Stimulated activated CD4-positive, alpha-beta T cell treated with anti-CD3 and anti-CD28 coated beads, Interleukin-1b, Interleukin-23, amount 100 ng/mL, for 1 hour (primary cell): Measurements from ENCODE around the gene GPR135.

ENCODE experiments used
- DNase-seq, 2 donors: peaks; one replicate each; pipeline ENCODE4 v3.0.0-alpha.2; 2020; ENCODE audit warnings: low read depth in 2 of 2

Gene GPR135

GRCh38 chr14:59465316-59466135, at the start of gene GPR135:
TSS of gene GPR135 (minus strand) at chr14:59465380. CDS start at chr14:59465226, 154 bp downstream.
- DNase-seq = no peak

GRCh38 chr14:59511916-59512575, 46.9 kb upstream of the GPR135 start:
- DNase-seq = no peak

GRCh38 chr14:59510966-59511365, 45.8 kb upstream of the GPR135 start:
- DNase-seq = no peak

GRCh38 chr14:59510001-59510400, 44.8 kb upstream of the GPR135 start:
- no peak for DNase-seq

GRCh38 chr14:59509101-59509500, 43.9 kb upstream of the GPR135 start:
- no peak for DNase-seq

- no peak for DNase-seq
These were observed 42.5 kb upstream of the GPR135 start for GRCh38 chr14:59507752-59508103.

- no peak for DNase-seq
These were observed 42.0 kb upstream of the GPR135 start for GRCh38 chr14:59507063-59507751.

- no peak for DNase-seq
These were observed 38.1 kb upstream of the GPR135 start for GRCh38 chr14:59503256-59503655.

- no peak for DNase-seq
These were observed 35.6 kb upstream of the GPR135 start for GRCh38 chr14:59500732-59501131.

GRCh38 chr14:59492384-59492783, 27.2 kb upstream of the GPR135 start:
- DNase-seq = no peak

GRCh38 chr14:59490756-59491155, 25.6 kb upstream of the GPR135 start:
- DNase-seq = no peak

- DNase-seq = no peak
These were observed 19.5 kb upstream of the GPR135 start for GRCh38 chr14:59484639-59485175.

- DNase-seq = peak; percentile 89 to 96
These were observed 18.8 kb upstream of the GPR135 start, which contains the start of the genes JKAMP and L3HYPDH for GRCh38 chr14:59483819-59484638. TSS of gene JKAMP (plus strand) at chr14:59484517. CDS start at chr14:59484590, 73 bp downstream. TSS of gene L3HYPDH (minus strand) at chr14:59484408. CDS start at chr14:59484316, 92 bp downstream.

- no peak for DNase-seq
These were observed 18.2 kb upstream of the GPR135 start for GRCh38 chr14:59483363-59483762.

- DNase-seq = no peak
These were observed 17.6 kb upstream of the GPR135 start for GRCh38 chr14:59482541-59483331.

GRCh38 chr14:59481871-59482540, 16.8 kb upstream of the GPR135 start:
- no peak for DNase-seq

GRCh38 chr14:59481407-59481806, 16.2 kb upstream of the GPR135 start:
- no peak for DNase-seq

- DNase-seq = no peak
These were observed 15.0 kb upstream of the GPR135 start for GRCh38 chr14:59480166-59480565.

- DNase-seq = no peak
These were observed 13.4 kb upstream of the GPR135 start for GRCh38 chr14:59478540-59478939.

GRCh38 chr14:59475709-59476108, 10.5 kb upstream of the GPR135 start:
- DNase-seq = no peak
